Astrocyte (in vitro differentiated cells and primary cell): Measurements from ENCODE around the gene SPATA16.

ENCODE experiments used
- CTCF ChIP-seq: IDR thresholded peaks from 2 replicates; pipeline ENCODE4 v1.5.1; 2011; ENCODE audit warnings: low read depth, mild to moderate bottlenecking, inconsistent platforms, low read length, moderate library complexity; ENCODE audit not compliant: insufficient read depth
- EZH2 ChIP-seq: IDR thresholded peaks from 2 replicates; pipeline ENCODE4 v1.6.1; 2012; ENCODE audit warnings: mild to moderate bottlenecking, low read length, inconsistent platforms; ENCODE audit not compliant: insufficient read depth

DNA sequence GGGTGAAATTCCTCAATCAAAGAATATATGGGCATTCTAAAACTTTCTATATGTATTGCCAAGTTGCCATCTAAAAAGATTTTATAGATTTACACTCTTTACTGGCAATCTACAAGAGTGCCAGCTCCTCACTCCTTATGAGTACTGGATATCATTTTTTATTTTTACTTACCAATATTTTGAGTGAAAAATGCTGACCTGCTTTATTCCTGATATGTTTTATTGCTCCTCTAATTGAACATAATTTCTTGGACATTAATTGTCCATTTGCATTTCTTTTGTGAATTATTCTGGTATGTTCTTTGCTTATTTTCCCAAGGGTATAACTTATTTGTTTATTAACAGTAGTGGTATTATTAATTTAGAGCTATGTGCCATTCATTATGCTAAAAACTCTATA, 293.7 kb downstream of the SPATA16 start:
- TF ChIP-seq CTCF (no peak), EZH2 (no peak)
